GM23338 (cell line): Measurements from ENCODE around the gene ZNF101. TPM values are rescaled to one million over a fixed set of nuclear protein-coding genes. Genes with fewer than 3 reads are reported as not detected.

Experiments
- ATAC-seq: fragments of 200-7000 bp; cut with Tn5 transposase; 3 replicates; pipeline ENCODE4 v1.9.1; 2020
- DNase-seq: peaks from one replicate; pipeline ENCODE4 v3.0.0-alpha.2; 2015; ENCODE audit warnings: low spot score
- H2AFZ ChIP-seq: fragments of 200-600 bp; sonication (generic); 2 replicates; pipeline ENCODE4 v1.8.0; 2016; ENCODE audit warnings: antibody characterized with exemption, mild to moderate bottlenecking, moderate library complexity
- H3F3A ChIP-seq: fragments of 200-600 bp; sonication (generic); replicated peaks from 2 replicates; pipeline ENCODE4 v1.8.0; 2017; ENCODE audit warnings: antibody characterized with exemption, mixed run types, low read depth
- H3K27ac ChIP-seq: fragments of 200-600 bp; sonication (generic); 2 replicates; pipeline ENCODE4 v1.6.1; 2016; ENCODE audit warnings: low read depth
- H3K27me3 ChIP-seq: fragments of 200-600 bp; sonication (generic); 2 replicates; pipeline ENCODE4 v1.8.0; 2016; ENCODE audit warnings: mild to moderate bottlenecking, mixed run types, moderate library complexity; ENCODE audit not compliant: insufficient read depth
- H3K36me3 ChIP-seq: fragments of 200-600 bp; sonication (generic); 2 replicates; pipeline ENCODE4 v1.8.0; 2016; ENCODE audit warnings: mild to moderate bottlenecking; ENCODE audit not compliant: insufficient read depth
- H3K4me1 ChIP-seq: fragments of 200-600 bp; sonication (generic); 2 replicates; pipeline ENCODE4 v1.8.0; 2016; ENCODE audit warnings: mild to moderate bottlenecking, moderate library complexity; ENCODE audit not compliant: insufficient read depth
- H3K4me2 ChIP-seq: fragments of 200-600 bp; sonication (generic); 2 replicates; pipeline ENCODE4 v1.7.1; 2017; ENCODE audit warnings: mixed run types
- H3K4me3 ChIP-seq: fragments of 200-600 bp; sonication (generic); 2 replicates; pipeline ENCODE4 v1.6.1; 2016; ENCODE audit warnings: mixed run types
- H3K79me2 ChIP-seq: fragments of 200-600 bp; sonication (generic); replicated peaks from 2 replicates; pipeline ENCODE4 v1.8.0; 2017; ENCODE audit warnings: mild to moderate bottlenecking; ENCODE audit not compliant: insufficient read depth
- H3K9me2 ChIP-seq: fragments of 200-600 bp; sonication (generic); 2 replicates; pipeline ENCODE4 v1.8.0; 2017; ENCODE audit not compliant: insufficient read depth
- H4K20me1 ChIP-seq: fragments of 200-600 bp; sonication (generic); replicated peaks from 2 replicates; pipeline ENCODE4 v1.8.0; 2017; ENCODE audit warnings: mild to moderate bottlenecking; ENCODE audit not compliant: insufficient read depth
- H3K27ac Mint-ChIP-seq: 2 replicates; pipeline ENCODE4 v1.8.0; 2020; ENCODE audit warnings: inconsistent platforms, mild to moderate bottlenecking, moderate library complexity, mixed read lengths
- H3K27me3 Mint-ChIP-seq: 3 replicates; pipeline ENCODE4 v1.8.0; 2022; ENCODE audit warnings: low read depth, mild to moderate bottlenecking, moderate library complexity, mixed read lengths, inconsistent platforms; ENCODE audit not compliant: insufficient read depth, poor library complexity
- H3K36me3 Mint-ChIP-seq: 3 replicates; pipeline ENCODE4 v1.8.0; 2021; ENCODE audit warnings: low read depth, mild to moderate bottlenecking, inconsistent platforms, moderate library complexity, mixed read lengths
- H3K4me1 Mint-ChIP-seq: 3 replicates; pipeline ENCODE4 v1.8.0; 2020; ENCODE audit warnings: mild to moderate bottlenecking, inconsistent platforms, mixed read lengths
- H3K4me3 Mint-ChIP-seq: 3 replicates; pipeline ENCODE4 v1.8.0; 2021; ENCODE audit warnings: moderate library complexity, mild to moderate bottlenecking, inconsistent platforms, mixed read lengths
- H3K9me3 Mint-ChIP-seq: 3 replicates; pipeline ENCODE4 v1.8.0; 2020; ENCODE audit warnings: moderate library complexity, mild to moderate bottlenecking, inconsistent platforms, mixed read lengths
- CTCF ChIP-seq, 2 experiments: fragments of 200-600 bp in 1 of 2; sonication (generic) in 1 of 2; conservative IDR thresholded peaks; 2 replicates each; pipeline versions ENCODE4 v1.5.1 to v1.6.1; 2016 to 2017; ENCODE audit warnings: antibody characterized with exemption in 2 of 2, low read depth in 2 of 2, mild to moderate bottlenecking in 2 of 2, moderate library complexity in 1 of 2
- ETS1 ChIP-seq: IDR thresholded peaks from 2 replicates; pipeline ENCODE4 v1.6.1; 2016; ENCODE audit warnings: antibody characterized with exemption
- EZH2 ChIP-seq: fragments of 200-600 bp; sonication (generic); IDR thresholded peaks from one replicate; pipeline ENCODE4 v1.8.0; 2017; ENCODE audit warnings: antibody characterized with exemption, mild to moderate bottlenecking, low read depth; ENCODE audit not compliant: unreplicated experiment
- EZH2phosphoT487 ChIP-seq: fragments of 200-600 bp; sonication (generic); IDR thresholded peaks from one replicate; pipeline ENCODE4 v1.8.1; 2018; ENCODE audit warnings: antibody characterized with exemption; ENCODE audit not compliant: unreplicated experiment
- JUNB ChIP-seq: IDR thresholded peaks from one replicate; pipeline ENCODE4 v1.6.1; 2016; ENCODE audit warnings: antibody characterized with exemption; ENCODE audit not compliant: unreplicated experiment
- NANOG ChIP-seq: IDR thresholded peaks from 2 replicates; pipeline ENCODE4 v1.6.1; 2016; ENCODE audit warnings: antibody characterized with exemption, borderline replicate concordance
- POLR2AphosphoS5 ChIP-seq: IDR thresholded peaks from 2 replicates; pipeline ENCODE4 v1.6.1; 2016; ENCODE audit warnings: antibody characterized with exemption, low read depth
- REST ChIP-seq: IDR thresholded peaks from one replicate; pipeline ENCODE4 v1.6.1; 2018; ENCODE audit warnings: antibody characterized with exemption; ENCODE audit not compliant: unreplicated experiment
- ZNF114 ChIP-seq: fragments of 250-450 bp; sonication (Bioruptor Pico); IDR thresholded peaks from 2 replicates; pipeline ENCODE4 v1.5.0; 2020; ENCODE audit warnings: mild to moderate bottlenecking, moderate library complexity
- ZNF331 ChIP-seq: fragments of 250-450 bp; sonication (Bioruptor Pico); IDR thresholded peaks from 2 replicates; pipeline ENCODE4 v1.5.0; 2020; ENCODE audit warnings: low read depth, mild to moderate bottlenecking, moderate library complexity
- polyA plus RNA-seq: library from polyadenylated mRNA; unstranded; fragments of >200 nt; fragmentation: Nextera tagmentation; extraction: Ambion mirVana; gene quantifications from 2 replicates; pipeline ENCODE4 v1.2.1, GENCODE V29; 2016
- total RNA-seq: library from RNA; depleted of rRNA; stranded (reverse); fragments of >200 nt; shearing (Covaris generic); gene quantifications from 2 replicates; pipeline ENCODE4 v1.2.3, GENCODE V29; 2014

ZNF101 gene
- total and polyA plus RNA-seq, 2 experiments from 2014 or later, result 46.4 to 47.9 TPM

GRCh38 chr19:19651076-19651475 lies 17.6 kb upstream of the ZNF101 start (continued):
- no peak for TF ChIP-seq ETS1
- TF ChIP-seq ZNF114, result no peak
- TF ChIP-seq REST, result no peak
- no peak for TF ChIP-seq NANOG
- no peak for TF ChIP-seq ZNF331 (CRISPR knock-in tag)
- TF ChIP-seq EZH2, result no peak

- H3F3A ChIP-seq, result no peaks in the 10 kb centered on the region
- no peak overlapping the region for H3K27ac ChIP-seq
- Mint-ChIP-seq H3K9me3 (no peaks in the 10 kb centered on the region), H3K4me1 (no peaks in the 10 kb centered on the region), H3K27me3 (peaks cover 20% of the 10 kb centered on the region), H3K4me3 (no peak overlapping the region; the same call in 2 of the 3 replicates), H3K36me3 (peaks cover 78% of the 10 kb centered on the region), H3K27ac (no peak overlapping the region)
- ATAC-seq, result no peak
- H3K27me3 ChIP-seq, result no peaks in the 10 kb centered on the region
- H4K20me1 ChIP-seq, result peaks cover 6% of the 10 kb centered on the region; the same call in 1 of the 2 replicates
- H3K4me3 ChIP-seq, result no peak overlapping the region
- H3K9me2 ChIP-seq, result no peaks in the 10 kb centered on the region
- peaks cover 19% of the 10 kb centered on the region for H3K36me3 ChIP-seq
- no peak overlapping the region for H2AFZ ChIP-seq
- no peak for DNase-seq
- no peaks in the 10 kb centered on the region for H3K79me2 ChIP-seq
- no peaks in the 10 kb centered on the region for H3K4me1 ChIP-seq
- H3K4me2 ChIP-seq, result no peak overlapping the region
- TF ChIP-seq EZH2phosphoT487 (no peak), POLR2AphosphoS5 (no peak), REST (no peak), JUNB (no peak), ZNF114 (no peak), CTCF (conservative IDR thresholded peaks at IDR 0.05; ENCODE audit: low read depth in 2 of 2) (no peak), ETS1 (no peak)
Observed at GRCh38 chr19:19652482-19653295, 15.9 kb upstream of the ZNF101 start.
